Mucosa of rectum (tissue), 2 donors: Measurements from ENCODE around the gene SLC7A10.

Source experiments
- H3K27ac ChIP-seq, 2 donors: one replicate each; pipeline ENCODE4 v1.7.0; 2013; ENCODE audit warnings: inconsistent platforms in 2 of 2, low read depth in 2 of 2, low read length in 2 of 2
- H3K27me3 ChIP-seq, 2 donors: one replicate each; pipeline ENCODE4 v1.7.0; 2013; ENCODE audit warnings: low read length in 2 of 2; ENCODE audit not compliant: control insufficient read depth in 2 of 2, insufficient read depth in 2 of 2
- H3K36me3 ChIP-seq, 2 donors: one replicate each; pipeline ENCODE4 v1.7.0; 2013; ENCODE audit warnings: low read length in 2 of 2; ENCODE audit not compliant: control insufficient read depth in 2 of 2, insufficient read depth in 2 of 2
- H3K4me1 ChIP-seq, 2 donors: one replicate each; pipeline ENCODE4 v1.7.0; 2013; ENCODE audit warnings: low read length in 2 of 2, mild to moderate bottlenecking in 1 of 2; ENCODE audit not compliant: control insufficient read depth in 2 of 2, insufficient read depth in 2 of 2
- H3K4me3 ChIP-seq, 2 donors: one replicate each; pipeline ENCODE4 v1.7.0; 2013; ENCODE audit warnings: low read length in 2 of 2
- H3K9ac ChIP-seq, 2 donors: one replicate each; pipeline ENCODE4 v1.7.0; 2013; ENCODE audit warnings: low read length in 2 of 2, low read depth in 1 of 2, mild to moderate bottlenecking in 1 of 2
- H3K9me3 ChIP-seq, 2 donors: one replicate each; pipeline ENCODE4 v1.7.0; 2013; ENCODE audit warnings: low read length in 2 of 2; ENCODE audit not compliant: control insufficient read depth in 2 of 2
- donor health status: healthy.
- donor health status: Normal muscosa, but diverticular disease.

Gene SLC7A10

DNA sequence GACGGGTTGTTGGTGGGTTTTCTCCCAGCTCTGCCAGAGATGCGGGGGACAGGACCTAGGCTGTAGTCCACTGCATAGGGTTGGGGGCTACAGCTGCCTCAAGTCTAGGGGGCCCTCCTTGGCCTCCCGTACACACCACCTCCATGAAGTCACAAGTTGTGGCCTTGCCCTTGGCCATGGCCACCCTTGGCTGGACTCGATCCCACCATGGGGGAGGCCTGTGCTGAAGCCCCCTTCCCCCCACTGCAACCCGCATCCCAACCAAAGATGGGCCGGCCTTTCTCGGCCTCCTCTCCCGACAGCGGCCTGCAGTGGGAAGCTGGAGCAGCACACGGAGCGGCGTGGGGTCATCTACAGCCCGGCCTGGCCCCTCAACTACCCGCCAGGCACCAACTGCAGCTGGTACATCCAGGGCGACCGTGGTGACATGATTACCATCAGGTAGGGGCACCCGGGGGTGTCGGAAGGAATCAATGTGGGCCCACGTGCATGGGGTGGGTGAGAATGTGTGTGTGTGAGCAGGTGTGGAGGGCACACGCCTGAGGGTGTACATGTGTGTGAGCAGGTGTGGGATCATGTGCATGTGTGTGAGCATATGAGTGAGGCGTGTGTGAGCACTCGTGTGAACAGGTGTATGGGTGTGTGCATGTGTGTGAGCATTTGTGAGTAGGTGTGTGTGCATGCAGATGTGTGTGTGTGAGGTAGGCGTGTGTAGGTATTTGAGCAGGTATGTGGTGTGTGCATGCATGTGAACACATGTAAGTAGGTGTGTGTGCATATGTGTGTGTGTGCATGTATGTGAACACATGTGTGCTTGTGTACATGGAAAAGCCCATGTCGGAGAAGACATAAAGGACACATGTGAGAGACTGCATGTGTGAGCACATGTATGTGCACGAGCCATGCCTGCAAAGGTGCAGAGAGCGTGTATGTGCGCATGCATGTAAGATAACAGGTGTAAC lies 22.8 kb downstream of the SLC7A10 start:
- Histone ChIP-seq H3K4me1 (no peaks in the 10 kb centered on the region), H3K36me3 (peaks cover 0 to 6% of the 10 kb centered on the region in 2 donors), H3K4me3 (no peak overlapping the region)

DNA sequence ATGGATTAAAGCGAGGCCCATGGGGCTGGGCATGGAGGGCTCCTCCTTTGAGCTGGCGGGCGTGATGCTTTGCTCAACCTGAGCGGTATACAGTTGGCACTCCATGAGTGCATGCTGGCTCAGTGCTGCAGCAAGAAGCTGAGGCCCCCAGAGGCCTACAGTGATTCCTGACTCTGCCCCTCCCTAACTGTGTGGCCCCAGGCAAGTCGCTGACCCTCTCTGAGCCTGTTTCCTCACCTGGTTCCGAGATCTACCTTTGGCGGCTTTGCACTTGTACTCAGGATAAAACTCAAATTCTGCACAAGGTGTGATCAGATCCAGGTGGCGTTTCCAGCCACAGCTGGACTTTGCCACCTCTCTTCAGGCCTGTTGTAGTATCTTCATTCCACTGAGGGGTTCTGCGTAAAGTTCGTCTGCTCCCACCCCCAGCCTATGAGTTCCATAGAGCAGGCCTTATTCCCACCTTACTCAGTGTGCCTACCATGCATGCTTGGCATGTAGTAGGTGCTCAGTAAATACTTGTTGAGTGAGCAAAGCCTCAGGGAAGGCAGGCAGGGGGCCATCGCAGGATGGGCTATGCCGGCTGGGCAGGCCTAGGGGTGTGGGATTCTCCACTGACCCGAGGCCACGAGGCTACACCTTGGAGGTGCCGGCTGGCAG lies 23.6 kb downstream of the SLC7A10 start:
- H3K4me1 ChIP-seq = no peaks in the 10 kb centered on the region
- H3K9ac ChIP-seq = no peak overlapping the region
- H3K36me3 ChIP-seq = peaks cover 0 to 6% of the 10 kb centered on the region in 2 donors
- no peak overlapping the region for H3K27ac ChIP-seq
- no peaks in the 10 kb centered on the region for H3K27me3 ChIP-seq
- H3K4me3 ChIP-seq = no peak overlapping the region
- no peaks in the 10 kb centered on the region for H3K9me3 ChIP-seq

More for the DNA sequence above, 22.8 kb downstream of the SLC7A10 start:
- H3K27ac ChIP-seq = no peak overlapping the region
- H3K9ac ChIP-seq = no peak overlapping the region
- H3K9me3 ChIP-seq = no peaks in the 10 kb centered on the region
- H3K27me3 ChIP-seq = no peaks in the 10 kb centered on the region

DNA sequence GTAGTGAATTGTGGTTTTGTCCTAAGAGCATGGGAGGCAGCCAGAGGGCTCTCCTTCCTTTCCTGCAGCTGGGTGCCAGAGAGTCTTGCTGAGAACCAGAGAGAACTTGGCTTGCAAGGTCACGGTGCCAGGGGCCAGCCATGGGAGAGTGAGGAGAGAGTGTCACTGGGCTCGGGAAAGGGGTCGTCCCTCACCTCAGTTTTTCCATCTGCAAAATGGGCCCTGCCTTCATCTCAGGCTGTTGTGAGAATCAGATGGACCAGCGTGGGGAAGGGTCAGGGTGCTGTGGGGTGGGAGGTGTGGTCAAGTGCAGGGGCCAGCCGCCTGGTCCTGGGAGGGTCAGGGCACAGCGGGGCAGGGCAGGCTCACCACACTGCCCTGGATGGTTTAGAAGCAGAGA lies 24.2 kb downstream of the SLC7A10 start:
- no peaks in the 10 kb centered on the region for H3K27me3 ChIP-seq
- peaks cover 0 to 6% of the 10 kb centered on the region in 2 donors for H3K36me3 ChIP-seq
- H3K4me1 ChIP-seq = no peaks in the 10 kb centered on the region
- H3K9ac ChIP-seq = no peak overlapping the region
- H3K4me3 ChIP-seq = no peak overlapping the region
- no peak overlapping the region for H3K27ac ChIP-seq
- H3K9me3 ChIP-seq = no peaks in the 10 kb centered on the region

DNA sequence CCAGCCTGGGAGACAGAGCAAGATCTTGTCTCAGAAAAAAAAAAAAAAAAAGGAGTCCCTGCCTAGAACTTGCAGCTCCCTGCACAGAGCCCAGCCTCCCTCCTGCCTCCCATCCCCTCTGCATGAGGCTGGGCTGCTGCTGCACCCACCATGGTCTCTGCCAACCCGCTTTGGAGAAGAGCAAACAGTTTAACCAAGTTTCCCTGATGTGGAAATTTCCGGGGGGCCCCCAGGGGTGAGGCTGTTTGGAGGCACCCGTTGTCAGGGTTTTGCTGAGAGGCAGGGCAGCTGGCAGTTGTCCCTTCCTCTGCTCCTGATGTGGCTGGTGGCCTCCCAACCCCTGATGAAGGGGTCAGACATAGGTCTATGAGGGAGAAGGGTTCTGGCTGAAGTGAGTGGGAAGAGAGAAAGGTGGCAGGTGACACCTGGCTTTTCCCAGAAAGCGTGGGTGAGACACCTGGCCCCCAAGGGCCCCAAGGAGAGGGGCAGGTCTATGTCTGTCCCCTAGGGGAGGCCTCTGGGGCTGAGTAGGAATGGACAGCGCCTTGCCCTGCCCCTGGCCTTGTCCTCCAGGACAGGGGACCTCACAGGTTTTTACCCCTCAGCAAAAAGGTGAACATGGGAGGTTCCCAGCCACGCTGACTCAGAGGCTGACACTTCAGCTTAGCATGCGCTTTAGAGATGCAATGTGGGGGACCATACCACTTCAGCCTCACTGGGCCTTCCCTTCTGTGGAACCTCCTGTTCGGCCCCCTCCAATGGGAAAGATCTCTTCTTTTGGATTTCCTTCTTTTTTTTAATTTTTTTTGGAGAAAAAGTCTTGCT lies 26.0 kb downstream of the SLC7A10 start:
- no peak overlapping the region for H3K4me3 ChIP-seq
- peaks cover 4% of the 10 kb centered on the region in 2 donors for H3K4me1 ChIP-seq
- H3K27me3 ChIP-seq = peaks cover 0 to 2% of the 10 kb centered on the region in 2 donors
- peaks cover 0 to 6% of the 10 kb centered on the region in 2 donors for H3K36me3 ChIP-seq
- no peaks in the 10 kb centered on the region for H3K9me3 ChIP-seq
- no peak overlapping the region for H3K9ac ChIP-seq
- H3K27ac ChIP-seq = no peak overlapping the region

DNA sequence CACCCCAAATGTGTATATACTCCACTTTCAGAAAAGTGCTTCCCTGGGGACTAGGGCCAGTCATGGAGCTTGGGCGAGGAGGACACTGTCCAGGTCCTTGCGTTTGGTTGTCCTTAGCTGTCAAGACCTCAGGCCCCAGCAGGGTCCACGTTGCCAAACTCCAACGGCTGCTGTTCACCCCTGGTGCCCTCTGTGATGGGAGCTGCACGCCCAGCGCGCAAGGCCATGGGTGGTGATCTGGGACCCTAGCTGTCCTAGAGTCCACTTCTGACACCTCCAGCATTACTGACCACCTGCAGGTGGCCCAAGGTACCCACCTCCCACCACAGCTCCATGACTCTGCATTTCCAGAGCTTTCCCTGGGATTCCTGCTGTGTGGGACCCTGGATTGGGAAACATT lies 27.5 kb downstream of the SLC7A10 start:
- Histone ChIP-seq H3K36me3 (peaks cover 0 to 3% of the 10 kb centered on the region in 2 donors), H3K27me3 (peaks cover 5 to 6% of the 10 kb centered on the region in 2 donors), H3K4me1 (peaks cover 4% of the 10 kb centered on the region in 2 donors), H3K27ac (no peak overlapping the region), H3K9ac (no peak overlapping the region), H3K9me3 (no peaks in the 10 kb centered on the region), H3K4me3 (no peak overlapping the region)

DNA sequence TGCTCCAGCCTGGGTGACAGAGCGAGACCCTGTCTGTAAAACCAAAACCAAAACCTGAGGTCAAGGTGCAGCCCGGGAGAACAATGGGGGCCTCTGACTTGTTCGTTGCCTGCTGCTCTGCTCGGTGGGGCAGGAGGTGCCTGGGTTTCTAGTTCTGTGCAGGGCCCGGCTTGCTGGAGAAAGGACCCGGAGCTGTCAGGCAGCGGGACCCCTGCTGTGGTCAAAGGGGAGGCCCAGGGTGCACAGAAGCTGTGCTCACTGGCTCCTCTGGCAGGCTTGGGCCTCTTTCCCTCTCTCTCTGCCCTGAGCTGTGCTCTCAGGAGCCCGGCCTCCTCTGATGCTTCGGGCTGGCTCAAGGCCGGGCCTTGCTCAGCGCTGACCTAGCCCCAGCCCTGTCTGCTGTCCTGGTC lies 28.1 kb downstream of the SLC7A10 start:
- Histone ChIP-seq H3K9me3 (no peaks in the 10 kb centered on the region), H3K36me3 (no peaks in the 10 kb centered on the region), H3K4me3 (no peak overlapping the region), H3K27ac (no peak overlapping the region), H3K9ac (no peak overlapping the region), H3K4me1 (peaks cover 4% of the 10 kb centered on the region in 2 donors), H3K27me3 (peaks cover 6 to 10% of the 10 kb centered on the region in 2 donors)

DNA sequence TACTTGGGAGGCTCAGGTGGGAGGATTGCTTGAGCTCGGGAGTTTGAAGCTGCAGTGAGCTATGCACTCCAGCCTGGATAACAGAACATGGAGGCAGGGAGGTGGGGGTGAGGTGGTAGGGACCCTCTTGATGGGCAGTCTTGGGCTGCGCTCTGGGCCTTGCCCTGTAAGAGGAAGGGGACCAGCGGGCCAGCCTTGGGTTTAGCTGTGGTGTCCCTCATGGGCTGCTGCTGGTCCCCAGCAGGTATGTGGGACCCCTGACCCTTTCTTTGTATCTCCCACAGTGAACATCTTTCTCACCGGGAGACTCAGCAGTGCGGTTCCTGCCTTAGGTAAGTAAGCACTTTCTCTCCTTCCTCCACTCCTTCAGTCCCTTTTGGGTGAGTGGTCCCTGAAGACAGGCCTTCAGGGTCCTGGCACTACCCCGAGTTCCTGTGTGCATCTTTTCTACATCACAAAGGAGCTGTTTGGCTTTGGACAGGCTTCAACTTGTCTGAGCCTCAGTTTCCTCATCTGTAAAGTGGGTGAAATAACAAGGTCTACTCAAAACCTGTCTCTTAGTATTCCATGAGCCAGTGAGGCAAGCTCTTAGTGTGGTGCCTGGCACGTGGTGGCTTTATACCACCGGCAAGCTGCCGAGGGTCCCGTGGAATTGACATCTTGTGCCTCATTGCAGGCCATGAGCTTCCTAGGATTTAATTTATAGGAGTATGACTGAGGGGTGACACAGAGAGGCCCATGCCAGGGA lies 29.0 kb downstream of the SLC7A10 start:
- no peaks in the 10 kb centered on the region for H3K36me3 ChIP-seq
- H3K4me1 ChIP-seq = peaks cover 4% of the 10 kb centered on the region in 2 donors
- H3K9ac ChIP-seq = no peak overlapping the region
- no peaks in the 10 kb centered on the region for H3K9me3 ChIP-seq
- H3K4me3 ChIP-seq = no peak overlapping the region
- H3K27me3 ChIP-seq = peaks cover 6 to 10% of the 10 kb centered on the region in 2 donors
- no peak overlapping the region for H3K27ac ChIP-seq

DNA sequence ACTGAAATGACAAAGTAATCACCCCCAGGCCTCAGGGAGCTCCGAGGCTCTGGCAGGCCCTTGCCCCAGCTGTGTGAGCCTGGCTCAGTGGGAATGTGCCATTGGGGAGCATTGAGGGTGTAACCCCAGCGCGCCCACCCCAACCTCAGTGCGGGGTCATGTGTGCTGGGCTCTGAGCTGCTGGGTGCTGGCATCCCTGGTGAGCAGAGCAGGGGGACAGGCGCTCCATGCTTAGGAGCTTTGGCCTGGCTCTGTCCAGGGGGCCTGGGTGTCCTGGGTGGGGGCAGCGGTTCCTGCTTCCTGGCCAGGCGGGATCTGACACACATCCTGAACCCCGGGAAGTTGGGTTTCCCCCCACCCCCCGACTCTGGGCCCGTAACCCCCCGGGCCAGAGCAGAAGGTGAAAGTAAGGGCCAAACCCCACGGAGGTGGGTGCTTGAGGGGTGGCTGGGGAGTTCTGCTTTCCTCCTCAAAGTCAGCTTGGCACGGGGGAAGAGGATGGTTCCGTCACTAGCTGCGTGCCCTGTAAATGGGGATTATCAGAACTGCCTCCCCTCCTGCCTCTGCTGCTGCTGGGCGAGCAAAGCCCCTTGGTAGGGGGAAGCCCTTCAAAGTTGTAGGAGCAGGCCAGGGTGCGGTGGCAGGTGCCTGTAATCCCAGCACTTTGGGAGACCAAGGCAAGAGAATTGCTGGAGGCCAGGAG lies 29.9 kb downstream of the SLC7A10 start:
- Histone ChIP-seq H3K4me1 (peaks cover 4% of the 10 kb centered on the region in 2 donors), H3K27ac (peak overlapping the region in 1 of 2 donors; percentile 23), H3K9me3 (no peaks in the 10 kb centered on the region), H3K9ac (peak overlapping the region in 1 of 2 donors; percentile 22), H3K4me3 (peak overlapping the region; percentile 48 to 55), H3K27me3 (peaks cover 6 to 10% of the 10 kb centered on the region in 2 donors), H3K36me3 (no peaks in the 10 kb centered on the region)
